HepG2 (cell line): ENCODE data around the gene FGF14.

ENCODE experiments used
- ADNP ChIP-seq: sonication (generic); formaldehyde crosslinking; IDR thresholded peaks from 2 replicates; pipeline ENCODE4 v1.4.0; 2020; ENCODE audit warnings: missing genetic modification reagents
- CBX1 ChIP-seq: IDR thresholded peaks from one replicate; pipeline ENCODE4 v1.6.1; 2016; ENCODE audit warnings: antibody characterized with exemption, low read depth
- CTCF ChIP-seq: sonication (generic); formaldehyde crosslinking; IDR thresholded peaks from 2 replicates; pipeline ENCODE4 v1.5.0; 2020; ENCODE audit warnings: mild to moderate bottlenecking, missing genetic modification reagents, moderate library complexity
- EP300 ChIP-seq, 3 experiments: sonication (generic) in 1 of 3; formaldehyde crosslinking in 1 of 3; IDR thresholded peaks; 2 replicates each; pipeline versions ENCODE4 v1.5.1 to v1.6.1; 2011 to 2020; ENCODE audit warnings: low read depth in 2 of 3, low read length in 2 of 3, borderline replicate concordance in 1 of 3, improper control_type of control experiment in 1 of 3, mild to moderate bottlenecking in 1 of 3, missing genetic modification reagents in 1 of 3, moderate library complexity in 1 of 3
- ESRRA ChIP-seq: sonication (generic); formaldehyde crosslinking; IDR thresholded peaks from 2 replicates; pipeline ENCODE4 v1.5.1; 2020; ENCODE audit warnings: mild to moderate bottlenecking, low read depth, missing genetic modification reagents
- FOXP1 ChIP-seq, 2 experiments: fragments of 450-650 bp in 1 of 2; IDR thresholded peaks; 2 replicates each; pipeline ENCODE4 v1.6.1; 2017 to 2018; ENCODE audit warnings: antibody characterized with exemption in 1 of 2
- HMGA1 ChIP-seq: sonication (generic); formaldehyde crosslinking; conservative IDR thresholded peaks from 2 replicates; pipeline ENCODE4 v1.4.0; 2020; ENCODE audit warnings: missing genetic modification reagents
- ISX ChIP-seq: sonication (generic); formaldehyde crosslinking; conservative IDR thresholded peaks from 2 replicates; pipeline ENCODE4 v1.5.0; 2020; ENCODE audit warnings: missing genetic modification reagents
- KMT2B ChIP-seq: IDR thresholded peaks from 2 replicates; pipeline ENCODE4 v1.6.1; 2016; ENCODE audit warnings: missing genetic modification reagents, missing compliant biosample characterization
- PREB ChIP-seq: sonication (generic); formaldehyde crosslinking; IDR thresholded peaks from 2 replicates; pipeline ENCODE4 v1.4.0; 2020; ENCODE audit warnings: missing genetic modification reagents
- REST ChIP-seq, 2 experiments: IDR thresholded peaks; 2 replicates each; pipeline ENCODE4 v1.6.1; 2011 to 2012; ENCODE audit warnings: low read length in 2 of 2, borderline replicate concordance in 1 of 2, low read depth in 1 of 2, mild to moderate bottlenecking in 1 of 2, moderate library complexity in 1 of 2
- SP2 ChIP-seq: sonication (generic); formaldehyde crosslinking; IDR thresholded peaks from 2 replicates; pipeline ENCODE4 v1.5.1; 2020; ENCODE audit warnings: mild to moderate bottlenecking, missing genetic modification reagents
- ZC3H4 ChIP-seq: sonication (generic); formaldehyde crosslinking; IDR thresholded peaks from 2 replicates; pipeline ENCODE4 v1.4.0; 2020; ENCODE audit warnings: missing genetic modification reagents, borderline replicate concordance
- TF ChIP-seq, protein P1 (sequence below): sonication (generic); formaldehyde crosslinking; IDR thresholded peaks from 2 replicates; pipeline ENCODE4 v1.4.0; 2020; ENCODE audit warnings: missing genetic modification reagents

GRCh38 chr13:102234618-102235017, 167.2 kb downstream of the FGF14 start:
- TF ChIP-seq SP2 (CRISPR knock-in tag): no peak
- no peak for TF ChIP-seq REST (IDR thresholded peaks at IDR 0.05; ENCODE audit: borderline replicate concordance in 1 of 2, low read depth in 1 of 2, low read length in 2 of 2)
- TF ChIP-seq CBX1: no peak
- TF ChIP-seq ESRRA (CRISPR knock-in tag): no peak
- TF ChIP-seq ISX (CRISPR knock-in tag): no peak
- TF ChIP-seq EP300 (IDR thresholded peaks at IDR 0.05; ENCODE audit: low read depth in 2 of 2, low read length in 2 of 2): no peak
- no peak for TF ChIP-seq EP300 (CRISPR knock-in tag; IDR thresholded peaks at IDR 0.05; ENCODE audit: borderline replicate concordance)
- TF ChIP-seq ZC3H4 (CRISPR knock-in tag): no peak
- no peak for TF ChIP-seq PREB (CRISPR knock-in tag)
- TF ChIP-seq KMT2B (CRISPR knock-in tag): no peak
- no peak for TF ChIP-seq FOXP1 (IDR thresholded peaks at IDR 0.05)
- no peak for TF ChIP-seq FOXP1 (CRISPR knock-in tag; IDR thresholded peaks at IDR 0.05)
- no peak for TF ChIP-seq HMGA1 (CRISPR knock-in tag)
- TF ChIP-seq, protein P1, sequence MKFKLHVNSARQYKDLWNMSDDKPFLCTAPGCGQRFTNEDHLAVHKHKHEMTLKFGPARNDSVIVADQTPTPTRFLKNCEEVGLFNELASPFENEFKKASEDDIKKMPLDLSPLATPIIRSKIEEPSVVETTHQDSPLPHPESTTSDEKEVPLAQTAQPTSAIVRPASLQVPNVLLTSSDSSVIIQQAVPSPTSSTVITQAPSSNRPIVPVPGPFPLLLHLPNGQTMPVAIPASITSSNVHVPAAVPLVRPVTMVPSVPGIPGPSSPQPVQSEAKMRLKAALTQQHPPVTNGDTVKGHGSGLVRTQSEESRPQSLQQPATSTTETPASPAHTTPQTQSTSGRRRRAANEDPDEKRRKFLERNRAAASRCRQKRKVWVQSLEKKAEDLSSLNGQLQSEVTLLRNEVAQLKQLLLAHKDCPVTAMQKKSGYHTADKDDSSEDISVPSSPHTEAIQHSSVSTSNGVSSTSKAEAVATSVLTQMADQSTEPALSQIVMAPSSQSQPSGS (CRISPR knock-in tag): no peak
- TF ChIP-seq CTCF: no peak
- TF ChIP-seq ADNP (CRISPR knock-in tag): no peak
